GM12878 (cell line): ENCODE measurements around the gene AOAH. TPM values are rescaled to one million over a fixed set of nuclear protein-coding genes. Genes with fewer than 3 reads are reported as not detected.

Source experiments
- ATAC-seq: fragments of 200-7000 bp; cut with Tn5 transposase; 3 replicates; pipeline ENCODE4 v1.9.1; 2020; ENCODE audit warnings: mild to moderate bottlenecking, moderate library complexity
- BruUV-seq: library from RNA; stranded (reverse); fragments of 400-500 nt; replicated peaks from 2 replicates; lab custom pipeline; 2021; lab: Mats Ljungman, UMichigan
- CTCF ChIA-PET: fragments of 300-600 bp; sonication (Branson Sonifier 250); formaldehyde crosslinking; extraction: SDS; loops from one replicate; lab custom pipeline; 2021; ENCODE audit warnings: inconsistent platforms; lab: Yijun Ruan, JAX
- POLR2A ChIA-PET: fragments of 350-600 bp; formaldehyde crosslinking; extraction: SDS; loops from one replicate; lab custom pipeline; 2021; ENCODE audit warnings: inconsistent platforms; lab: Charles Lee
- RAD21 ChIA-PET: fragments of 300-600 bp; sonication (Branson Sonifier 250); formaldehyde crosslinking; loops from one replicate; lab custom pipeline; 2023; ENCODE audit warnings: antibody characterized with exemption; ENCODE audit not compliant: unreplicated experiment; lab: Charles Lee
- SMC1A ChIA-PET: fragments of 300-600 bp; sonication (Branson Sonifier 250); formaldehyde crosslinking; loops from one replicate; lab custom pipeline; 2023; ENCODE audit not compliant: unreplicated experiment, uncharacterized antibody; lab: Charles Lee
- DNase-seq: peaks from one replicate; pipeline ENCODE4 v3.0.0-alpha.2; 2011; ENCODE audit warnings: low read depth, low spot score
- FAIRE-seq: peaks from 3 replicates; lab custom pipeline; 2011; peaks lifted over from hg19 to GRCh38; lab: Jason Lieb, UNC
- H2AFZ ChIP-seq: 2 replicates; pipeline ENCODE4 v1.6.0; 2011; ENCODE audit warnings: low read depth, low read length, control low read depth; ENCODE audit not compliant: control insufficient read depth
- H3K27ac ChIP-seq: 2 replicates; pipeline ENCODE4 v1.5.1; 2011; ENCODE audit warnings: control low read depth; ENCODE audit not compliant: control insufficient read depth, insufficient read depth
- H3K27me3 ChIP-seq, 2 experiments: replicated peaks in 1 of 2; 2 replicates each; pipeline versions ENCODE4 v1.6.0 to v1.6.1; 2011; ENCODE audit warnings: low read length in 1 of 2; ENCODE audit not compliant: control insufficient read depth in 2 of 2, insufficient read depth in 2 of 2
- H3K36me3 ChIP-seq, 2 experiments: 2 replicates each; pipeline ENCODE4 v1.5.1; 2011; ENCODE audit warnings: low read length in 1 of 2; ENCODE audit not compliant: control insufficient read depth in 2 of 2, insufficient read depth in 2 of 2
- H3K4me1 ChIP-seq: 2 replicates; pipeline ENCODE4 v1.6.1; 2011; ENCODE audit warnings: mild to moderate bottlenecking, low read length, moderate library complexity, mixed read lengths; ENCODE audit not compliant: control insufficient read depth, insufficient read depth
- H3K4me2 ChIP-seq: 2 replicates; pipeline ENCODE4 v1.6.0; 2011; ENCODE audit warnings: control low read depth; ENCODE audit not compliant: control insufficient read depth, insufficient read depth
- H3K4me3 ChIP-seq: fragments of 200-600 bp; sonication (generic); 2 replicates; pipeline ENCODE4 v1.5.1; 2016
- H3K79me2 ChIP-seq: 2 replicates; pipeline ENCODE4 v1.6.0; 2011; ENCODE audit warnings: low read length; ENCODE audit not compliant: control insufficient read depth, insufficient read depth
- H3K9ac ChIP-seq: 2 replicates; pipeline ENCODE4 v1.8.0; 2011; ENCODE audit warnings: low read length, control low read depth, mixed read lengths; ENCODE audit not compliant: control insufficient read depth, insufficient read depth
- H3K9me3 ChIP-seq: replicated peaks from 3 replicates; pipeline ENCODE4 v1.5.1; 2011; ENCODE audit warnings: mild to moderate bottlenecking, low read length; ENCODE audit not compliant: control insufficient read depth, insufficient read depth
- H4K20me1 ChIP-seq: 2 replicates; pipeline ENCODE4 v1.6.0; 2011; ENCODE audit not compliant: control insufficient read depth, insufficient read depth
- ATF2 ChIP-seq: IDR thresholded peaks from 2 replicates; pipeline ENCODE4 v1.6.1; 2012; ENCODE audit warnings: low read length, inconsistent platforms
- BCLAF1 ChIP-seq: fragments of 450-650 bp; IDR thresholded peaks from 2 replicates; pipeline ENCODE4 v1.6.1; 2017; ENCODE audit warnings: antibody characterized with exemption, mild to moderate bottlenecking, moderate library complexity
- BHLHE40 ChIP-seq, 2 experiments: fragments of 450-650 bp in 1 of 2; IDR thresholded peaks; 2 replicates each; pipeline ENCODE4 v1.6.1; 2011 to 2017; ENCODE audit warnings: low read depth in 2 of 2, borderline replicate concordance in 1 of 2, improper control_type of control experiment in 1 of 2, low read length in 1 of 2, mild to moderate bottlenecking in 1 of 2
- CBFB ChIP-seq: IDR thresholded peaks from 2 replicates; pipeline ENCODE4 v1.6.1; 2016; ENCODE audit warnings: antibody characterized with exemption, low read depth
- CHD2 ChIP-seq: IDR thresholded peaks from 2 replicates; pipeline ENCODE4 v1.6.1; 2011; ENCODE audit warnings: low read depth, low read length, improper control_type of control experiment, borderline replicate concordance
- CTCF ChIP-seq, 3 experiments: IDR thresholded peaks in 2 of 3; conservative IDR thresholded peaks in 1 of 3; 2 replicates each; pipeline ENCODE4 v1.5.1; 2011; ENCODE audit warnings: low read depth in 3 of 3, low read length in 3 of 3, mild to moderate bottlenecking in 3 of 3, control low read depth in 2 of 3, moderate library complexity in 2 of 3, inconsistent platforms in 1 of 3, mixed read lengths in 1 of 3; ENCODE audit not compliant: control insufficient read depth in 2 of 3, insufficient read depth in 1 of 3; ENCODE audit errors: extremely low read depth in 1 of 3
- FOXM1 ChIP-seq: IDR thresholded peaks from 2 replicates; pipeline ENCODE4 v1.6.1; 2012; ENCODE audit warnings: low read depth, mild to moderate bottlenecking, inconsistent platforms, low read length, moderate library complexity
- HCFC1 ChIP-seq: fragments of 150-350 bp; IDR thresholded peaks from 2 replicates; pipeline ENCODE4 v1.6.1; 2014; ENCODE audit warnings: low read length
- IRF4 ChIP-seq: IDR thresholded peaks from 2 replicates; pipeline ENCODE4 v1.6.1; 2011; ENCODE audit warnings: low read depth, low read length
- IRF5 ChIP-seq: fragments of 450-650 bp; IDR thresholded peaks from 2 replicates; pipeline ENCODE4 v1.6.1; 2017; ENCODE audit warnings: borderline replicate concordance
- NFYB ChIP-seq: IDR thresholded peaks from 2 replicates; pipeline ENCODE4 v1.6.1; 2011; ENCODE audit warnings: low read depth, mild to moderate bottlenecking, low read length, improper control_type of control experiment, moderate library complexity; ENCODE audit not compliant: insufficient read depth
- RAD21 ChIP-seq: IDR thresholded peaks from 2 replicates; pipeline ENCODE4 v1.6.1; 2011; ENCODE audit warnings: mild to moderate bottlenecking, low read depth, low read length, moderate library complexity; ENCODE audit not compliant: insufficient read depth
- ZNF274 ChIP-seq: IDR thresholded peaks from one replicate; pipeline ENCODE4 v1.8.0; 2011; ENCODE audit not compliant: insufficient read length, insufficient read depth
- ZZZ3 ChIP-seq: IDR thresholded peaks from 2 replicates; pipeline ENCODE4 v1.6.1; 2011; ENCODE audit warnings: low read depth; ENCODE audit not compliant: control insufficient read depth, insufficient read length
- WGBS: methylation state at CpG from one replicate; pipeline ENCODE4 v1.1.6; 2016; ENCODE audit warnings: low lambda C conversion rate; ENCODE audit not compliant: insufficient replicate concordance, insufficient coverage; ENCODE audit errors: missing lambda C conversion rate; 5-methylcytosine and 5-hydroxymethylcytosine counted together
- in situ Hi-C: fragments of 300-500 bp; cut with MboI; formaldehyde crosslinking; loops from 9 replicates; pipeline ENCODE4 v1.14.3; 2018; ENCODE audit warnings: mixed read lengths
- intact Hi-C: fragments of 100-400 bp; cut with micrococcal nuclease; formaldehyde crosslinking; loops from one replicate; pipeline ENCODE4 v1.14.2; 2022; ENCODE audit not compliant: unreplicated experiment
- polyA plus RNA-seq, 11 experiments: library from polyadenylated mRNA; depleted of rRNA in 4 of 11; unstranded in 6 of 11; stranded (reverse) in 5 of 11; fragments of >200 nt; fragmentation: Nextera tagmentation in 4 of 11; fragmentation: Illumina TruSeq in 1 of 11; extraction: Ambion mirVana in 4 of 11; extraction: Trizol in 1 of 11; gene quantifications; 1 replicate in 1 of 11; 2 replicates in 10 of 11; pipeline versions ENCODE4 v1.2.1 to v1.2.3, GENCODE V29; 2011 to 2016; ENCODE audit warnings: inconsistent platforms in 2 of 11, missing spikeins in 2 of 11, low read depth in 1 of 11
- total RNA-seq, 4 experiments: library from RNA; depleted of rRNA in 3 of 4; stranded (reverse); fragments of >200 nt in 3 of 4; fragmentation: Illumina TruSeq in 1 of 4; extraction: Trizol in 1 of 4; gene quantifications; 2 replicates each; pipeline versions ENCODE4 v1.2.1 to v1.2.3, GENCODE V29; 2013 to 2021

The AOAH gene
- total and polyA plus RNA-seq, 10 of the 15 experiments (the other 5 are each of a cell fraction or from before 2014, with no cell fraction given), result 0.32 to 2.8 (median 1.4) TPM

- H3K27ac ChIP-seq, result no peak overlapping the region
- H3K4me3 ChIP-seq, result no peak overlapping the region
- H3K9ac ChIP-seq, result no peak overlapping the region
- peaks cover 0 to 6% of the 10 kb centered on the region in 2 experiments; a peak in 1 of 4 replicates for H3K27me3 ChIP-seq
- intact Hi-C loops, result loop anchor here (1.0 to 5.0 kb wide), 4 partner anchors 118 to 511 kb away; no protein-coding TSS in a partner anchor
- no peaks in the 10 kb centered on the region for H4K20me1 ChIP-seq
- no TSS peak for BruUV-seq
- peak; percentile 28 for DNase-seq
- RAD21 ChIA-PET, result interaction anchor here (0.6 to 2.7 kb wide), 12 partner anchors 57 to 534 kb away, joined by 3 to 13 read pairs (median 4); no protein-coding TSS in a partner anchor
- no peaks in the 10 kb centered on the region for H3K36me3 ChIP-seq
- SMC1A ChIA-PET, result interaction anchor here (0.6 to 4.2 kb wide), 17 partner anchors 8 to 511 kb away, joined by 3 to 21 read pairs (median 3); no protein-coding TSS in a partner anchor
- no peaks in the 10 kb centered on the region for H3K4me1 ChIP-seq
- no peaks in the 10 kb centered on the region for H3K79me2 ChIP-seq
- no peak for FAIRE-seq
- CTCF ChIA-PET, result interaction anchor here (0.6 to 4.7 kb wide), 43 partner anchors 8 to 776 kb away, joined by 3 to 36 read pairs (median 4); no protein-coding TSS in a partner anchor
- peak; percentile 95 for ATAC-seq
- H3K4me2 ChIP-seq, result no peak overlapping the region
- WGBS, result 68% methylated on average over 17 of the region's 17 CpGs
- in situ Hi-C loops, result loop anchor here (10.0 kb wide), 1 partner anchor 524 kb away; no protein-coding TSS in a partner anchor
- H2AFZ ChIP-seq, result no peak overlapping the region
- POLR2A ChIA-PET, result no interaction called here
- H3K9me3 ChIP-seq, result no peaks in the 10 kb centered on the region
- 0 out of 2 replicates have a peak, but pooled peaks have one; percentile 16 for TF ChIP-seq IRF4
- peak; percentile 81 for TF ChIP-seq RAD21
- peak; percentile 83 to 88 (median 86) for TF ChIP-seq CTCF (IDR thresholded peaks at IDR 0.05 in 2 of 3, conservative IDR thresholded peaks at IDR 0.05 in 1 of 3; ENCODE audit: control insufficient read depth in 2 of 3, extremely low read depth in 1 of 3, insufficient read depth in 1 of 3, low read depth in 3 of 3, low read length in 3 of 3)
- TF ChIP-seq CHD2, result no peak
- no peak for TF ChIP-seq FOXM1
- no peak for TF ChIP-seq ZZZ3
- TF ChIP-seq CBFB, result no peak
- TF ChIP-seq NFYB, result no peak
- TF ChIP-seq BHLHE40 (IDR thresholded peaks at IDR 0.05; ENCODE audit: borderline replicate concordance in 1 of 2, low read depth in 2 of 2, low read length in 1 of 2), result no peak
- TF ChIP-seq HCFC1, result no peak
- no peak for TF ChIP-seq BCLAF1
- no peak for TF ChIP-seq IRF5
- no peak for TF ChIP-seq ZNF274
- no peak for TF ChIP-seq ATF2
These were observed 53.5 kb downstream of the AOAH start for GRCh38 chr7:36670585-36671431.
